ENCODE measurements around the gene ARHGAP29. TPM values are rescaled to one million over a fixed set of nuclear protein-coding genes. Genes with fewer than 3 reads are reported as not detected.

The ARHGAP29 gene
- total RNA-seq, 1 donor from 2014 or later: 42.7 TPM

DNA sequence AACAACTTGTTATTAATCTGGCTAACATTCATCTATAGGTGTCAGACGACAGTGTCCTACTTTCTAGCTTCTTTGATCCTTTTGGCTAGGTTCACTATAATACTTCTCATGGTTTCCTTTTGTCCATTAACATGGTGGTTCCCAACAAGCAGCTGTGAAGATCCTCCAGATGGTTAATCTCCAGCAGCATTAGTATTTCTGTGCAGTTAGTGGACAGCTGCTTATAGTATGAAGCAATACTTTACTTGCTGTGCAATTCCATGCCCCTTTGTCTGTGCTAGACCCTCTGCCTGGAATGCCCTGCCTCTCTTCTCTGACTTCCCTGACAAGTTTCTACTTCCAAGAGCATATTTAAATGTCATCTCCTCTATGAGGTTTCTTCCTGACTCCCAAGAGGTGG, 41.7 kb upstream of the ARHGAP29 start:
- no peak for DNase-seq (ENCODE audit: extremely low spot score, unreplicated experiment)
- H3K27ac Mint-ChIP-seq: no peak overlapping the region

DNA sequence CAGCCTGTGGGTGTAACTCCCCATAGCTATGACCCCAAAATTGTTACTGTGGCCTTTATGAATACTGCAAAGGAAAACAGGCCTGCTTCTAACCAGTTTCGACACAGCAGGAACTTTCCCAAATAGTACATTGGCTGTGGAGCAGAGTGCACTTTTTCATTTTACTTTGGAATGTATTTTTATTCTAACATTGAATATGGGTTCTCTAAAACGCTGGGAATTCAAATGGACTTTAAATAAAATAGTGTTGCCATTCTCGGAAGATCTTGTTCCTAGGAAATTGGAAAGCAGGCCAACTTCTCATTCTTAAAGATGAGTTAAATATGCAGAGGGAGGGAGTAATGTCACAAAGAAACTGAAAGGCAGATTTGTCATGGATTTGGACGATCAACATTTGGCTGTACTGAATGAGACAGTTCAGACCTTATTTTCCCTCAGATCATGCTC, 39.6 kb upstream of the ARHGAP29 start:
- no peak for DNase-seq (ENCODE audit: extremely low spot score, unreplicated experiment)
- H3K27ac Mint-ChIP-seq: no peak overlapping the region
- no peak overlapping the region for H3K4me3 Mint-ChIP-seq
- no peaks in the 10 kb centered on the region for H3K27me3 Mint-ChIP-seq
- H3K36me3 Mint-ChIP-seq: no peaks in the 10 kb centered on the region
- H3K9me3 Mint-ChIP-seq: no peaks in the 10 kb centered on the region
- TF ChIP-seq, protein P1, sequence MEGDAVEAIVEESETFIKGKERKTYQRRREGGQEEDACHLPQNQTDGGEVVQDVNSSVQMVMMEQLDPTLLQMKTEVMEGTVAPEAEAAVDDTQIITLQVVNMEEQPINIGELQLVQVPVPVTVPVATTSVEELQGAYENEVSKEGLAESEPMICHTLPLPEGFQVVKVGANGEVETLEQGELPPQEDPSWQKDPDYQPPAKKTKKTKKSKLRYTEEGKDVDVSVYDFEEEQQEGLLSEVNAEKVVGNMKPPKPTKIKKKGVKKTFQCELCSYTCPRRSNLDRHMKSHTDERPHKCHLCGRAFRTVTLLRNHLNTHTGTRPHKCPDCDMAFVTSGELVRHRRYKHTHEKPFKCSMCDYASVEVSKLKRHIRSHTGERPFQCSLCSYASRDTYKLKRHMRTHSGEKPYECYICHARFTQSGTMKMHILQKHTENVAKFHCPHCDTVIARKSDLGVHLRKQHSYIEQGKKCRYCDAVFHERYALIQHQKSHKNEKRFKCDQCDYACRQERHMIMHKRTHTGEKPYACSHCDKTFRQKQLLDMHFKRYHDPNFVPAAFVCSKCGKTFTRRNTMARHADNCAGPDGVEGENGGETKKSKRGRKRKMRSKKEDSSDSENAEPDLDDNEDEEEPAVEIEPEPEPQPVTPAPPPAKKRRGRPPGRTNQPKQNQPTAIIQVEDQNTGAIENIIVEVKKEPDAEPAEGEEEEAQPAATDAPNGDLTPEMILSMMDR (conservative IDR thresholded peaks at IDR 0.05): no peak
- peaks cover 12% of the 10 kb centered on the region for H3K4me1 Mint-ChIP-seq (ENCODE audit: unreplicated experiment)

More for the DNA sequence above, 41.7 kb upstream of the ARHGAP29 start:
- no peak overlapping the region for H3K4me3 Mint-ChIP-seq
- H3K27me3 Mint-ChIP-seq: no peaks in the 10 kb centered on the region
- no peaks in the 10 kb centered on the region for H3K9me3 Mint-ChIP-seq
- TF ChIP-seq, protein P1 (conservative IDR thresholded peaks at IDR 0.05): no peak
- peaks cover 7% of the 10 kb centered on the region for H3K4me1 Mint-ChIP-seq (ENCODE audit: unreplicated experiment)
- no peaks in the 10 kb centered on the region for H3K36me3 Mint-ChIP-seq

DNA sequence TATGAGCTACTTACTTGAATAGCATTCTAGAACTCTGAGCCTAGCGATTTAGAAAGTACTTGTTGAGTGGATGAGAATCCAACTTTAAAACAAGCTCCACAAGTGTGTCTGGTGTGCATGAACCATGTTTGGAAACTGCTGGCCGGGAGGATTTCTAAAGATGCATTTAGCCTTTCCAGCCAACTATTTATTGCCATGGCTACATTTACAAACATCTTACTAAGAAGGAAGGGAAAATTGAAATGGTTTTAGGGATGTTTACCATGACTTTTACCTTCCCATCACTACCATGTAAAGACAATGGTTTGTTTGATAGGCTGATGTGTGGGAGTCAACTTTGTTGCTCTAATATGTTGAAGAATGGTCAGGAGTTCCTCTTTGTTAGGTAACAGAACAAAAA, 37.7 kb upstream of the ARHGAP29 start:
- Mint-ChIP-seq H3K9me3 (no peaks in the 10 kb centered on the region), H3K27ac (no peak overlapping the region), H3K27me3 (no peaks in the 10 kb centered on the region), H3K4me1 (ENCODE audit: unreplicated experiment) (peaks cover 5% of the 10 kb centered on the region), H3K4me3 (no peak overlapping the region), H3K36me3 (no peaks in the 10 kb centered on the region)
- TF ChIP-seq, protein P1 (conservative IDR thresholded peaks at IDR 0.05): no peak
- no peak for DNase-seq (ENCODE audit: extremely low spot score, unreplicated experiment)

DNA sequence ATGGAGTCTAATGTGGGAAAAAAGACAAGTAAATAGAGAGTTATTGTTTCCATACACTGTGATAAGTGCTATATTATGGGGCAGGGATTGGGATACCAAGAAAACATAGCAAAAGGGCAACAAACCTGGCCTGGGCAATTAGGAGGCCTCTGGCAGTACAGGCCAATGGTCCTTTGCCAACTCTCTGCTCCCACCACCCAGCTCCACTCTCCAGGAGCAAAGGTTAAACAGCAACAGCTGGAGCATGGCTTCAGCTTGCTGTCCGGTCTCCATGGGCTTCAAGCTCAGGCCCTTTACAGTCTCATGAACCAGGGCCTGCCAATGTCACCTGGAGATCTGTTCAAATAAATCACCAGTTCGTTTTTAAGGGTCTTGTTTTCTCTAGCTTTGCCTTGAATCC, 37.2 kb upstream of the ARHGAP29 start:
- no peaks in the 10 kb centered on the region for H3K9me3 Mint-ChIP-seq
- H3K27ac Mint-ChIP-seq: no peak overlapping the region
- H3K4me1 Mint-ChIP-seq (ENCODE audit: unreplicated experiment): peaks cover 5% of the 10 kb centered on the region
- H3K36me3 Mint-ChIP-seq: no peaks in the 10 kb centered on the region
- no peak overlapping the region for H3K4me3 Mint-ChIP-seq
- DNase-seq (ENCODE audit: extremely low spot score, unreplicated experiment): no peak
- TF ChIP-seq, protein P1 (conservative IDR thresholded peaks at IDR 0.05): no peak
- no peaks in the 10 kb centered on the region for H3K27me3 Mint-ChIP-seq

DNA sequence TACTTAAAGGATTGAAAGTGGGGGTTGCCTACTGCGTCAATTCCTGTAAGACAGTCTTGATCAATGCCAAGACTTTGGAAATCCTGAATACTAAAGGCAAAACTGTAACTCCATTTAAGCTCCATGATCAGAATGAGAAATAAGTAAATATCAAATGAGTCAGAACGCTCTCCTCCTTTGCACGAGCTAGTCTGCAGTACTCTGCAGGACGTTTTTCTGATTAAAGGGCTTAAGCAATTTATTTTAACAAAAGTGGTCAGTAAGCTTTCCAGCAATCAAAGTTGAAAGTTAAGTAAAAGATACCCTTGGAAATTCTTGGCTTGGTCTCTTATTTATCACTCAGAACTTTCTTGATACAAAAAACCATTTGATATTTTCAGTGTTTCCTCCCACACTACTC, 35.7 kb upstream of the ARHGAP29 start:
- Mint-ChIP-seq H3K4me1 (ENCODE audit: unreplicated experiment) (peaks cover 5% of the 10 kb centered on the region), H3K36me3 (no peaks in the 10 kb centered on the region), H3K27ac (no peak overlapping the region), H3K27me3 (no peaks in the 10 kb centered on the region), H3K4me3 (no peak overlapping the region), H3K9me3 (no peaks in the 10 kb centered on the region)
- TF ChIP-seq, protein P1 (conservative IDR thresholded peaks at IDR 0.05): no peak
- DNase-seq (ENCODE audit: extremely low spot score, unreplicated experiment): no peak

DNA sequence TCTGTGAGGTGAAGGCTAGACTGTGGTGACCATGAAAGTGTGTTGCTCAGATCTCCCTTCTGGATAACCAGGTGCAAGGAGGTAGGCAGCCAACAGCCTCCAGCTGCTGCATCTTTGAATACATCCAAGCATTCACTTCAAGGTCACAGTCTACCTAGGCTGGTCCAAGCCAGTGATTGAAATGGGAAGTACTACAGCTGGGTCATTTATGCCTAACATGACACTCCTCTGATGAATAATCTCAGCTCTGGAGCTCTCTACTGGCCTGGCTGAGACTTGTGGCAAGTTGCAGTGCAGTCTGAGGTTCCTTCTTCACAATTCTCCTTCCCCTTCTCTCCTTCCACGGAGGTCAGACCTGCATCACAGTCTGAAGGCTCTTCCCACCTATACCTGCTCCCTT, 35.0 kb upstream of the ARHGAP29 start:
- Mint-ChIP-seq H3K9me3 (no peaks in the 10 kb centered on the region), H3K4me3 (no peak overlapping the region), H3K4me1 (ENCODE audit: unreplicated experiment) (peaks cover 5% of the 10 kb centered on the region), H3K36me3 (no peaks in the 10 kb centered on the region), H3K27ac (no peak overlapping the region), H3K27me3 (no peaks in the 10 kb centered on the region)
- TF ChIP-seq, protein P1 (conservative IDR thresholded peaks at IDR 0.05): no peak
- no peak for DNase-seq (ENCODE audit: extremely low spot score, unreplicated experiment)

Data from type B pancreatic cell (in vitro differentiated cells).